H1 (cell line): ENCODE measurements around the gene SLC25A26. TPM values are rescaled to one million over a fixed set of nuclear protein-coding genes. Genes with fewer than 3 reads are reported as not detected.

Source experiments
- CTCF ChIA-PET: fragments of 300-600 bp; sonication (Branson Sonifier 250); formaldehyde crosslinking; loops from one replicate; lab custom pipeline; 2021; ENCODE audit not compliant: partially characterized antibody; lab: Charles Lee
- POLR2A ChIA-PET: fragments of 300-600 bp; sonication (Branson Sonifier 250); formaldehyde crosslinking; loops from one replicate; lab custom pipeline; 2021; ENCODE audit warnings: inconsistent platforms; ENCODE audit not compliant: partially characterized antibody; lab: Charles Lee
- DNase-seq, 2 experiments: peaks; one replicate each; pipeline versions ENCODE4 v3.0.0 to v3.0.0-alpha.2; 2010 to 2022; ENCODE audit warnings: low spot score in 2 of 2, low read depth in 1 of 2, mixed read lengths in 1 of 2
- FAIRE-seq: peaks from 2 replicates; lab custom pipeline; 2011; peaks lifted over from hg19 to GRCh38; lab: Jason Lieb, UNC
- H2AFZ ChIP-seq: 2 replicates; pipeline ENCODE4 v1.8.1; 2012; ENCODE audit warnings: low read length, inconsistent platforms
- H2AK5ac ChIP-seq: 2 replicates; pipeline ENCODE4 v1.6.1; 2013; ENCODE audit warnings: low read depth, low read length
- H2BK120ac ChIP-seq: replicated peaks from 2 replicates; pipeline ENCODE3; 2013; ENCODE audit warnings: low read depth, low read length, inconsistent platforms
- H2BK12ac ChIP-seq: 2 replicates; pipeline ENCODE4 v1.6.1; 2013; ENCODE audit warnings: low read depth, low read length
- H2BK15ac ChIP-seq: 2 replicates; pipeline ENCODE4 v1.6.1; 2013; ENCODE audit warnings: low read length
- H2BK20ac ChIP-seq: 2 replicates; pipeline ENCODE4 v1.6.1; 2013; ENCODE audit warnings: low read length
- H2BK5ac ChIP-seq: 2 replicates; pipeline ENCODE4 v1.6.1; 2013; ENCODE audit warnings: low read depth, low read length
- H3K14ac ChIP-seq: 2 replicates; pipeline ENCODE4 v1.6.1; 2013; ENCODE audit warnings: inconsistent platforms; ENCODE audit not compliant: insufficient read length
- H3K18ac ChIP-seq: 2 replicates; pipeline ENCODE4 v1.6.1; 2013; ENCODE audit warnings: low read length; ENCODE audit errors: extremely low read depth
- H3K23ac ChIP-seq: 2 replicates; pipeline ENCODE4 v1.6.1; 2013; ENCODE audit warnings: inconsistent platforms; ENCODE audit not compliant: insufficient read length
- H3K23me2 ChIP-seq: 2 replicates; pipeline ENCODE4 v1.6.1; 2013; ENCODE audit warnings: low read depth, low read length
- H3K27ac ChIP-seq: 2 replicates; pipeline ENCODE4 v1.6.1; 2011; ENCODE audit warnings: low read depth, low read length, inconsistent platforms
- H3K27me3 ChIP-seq, 4 experiments: replicated peaks in 1 of 4; 1 replicate in 1 of 4; 2 replicates in 3 of 4; pipeline versions ENCODE4 v1.6.1 to v1.8.1; 2011 to 2013; ENCODE audit warnings: low read length in 3 of 4, mild to moderate bottlenecking in 3 of 4, inconsistent platforms in 2 of 4, mixed read lengths in 2 of 4, moderate library complexity in 1 of 4; ENCODE audit not compliant: control insufficient read depth in 3 of 4, insufficient read depth in 3 of 4; ENCODE audit errors: extremely low read depth in 1 of 4
- H3K36me3 ChIP-seq, 4 experiments: 2 replicates each; pipeline versions ENCODE4 v1.6.1 to v1.8.1; 2011 to 2013; ENCODE audit warnings: mild to moderate bottlenecking in 4 of 4, low read length in 3 of 4, moderate library complexity in 2 of 4, control low read depth in 1 of 4, inconsistent platforms in 1 of 4; ENCODE audit not compliant: insufficient read depth in 4 of 4, control insufficient read depth in 2 of 4
- H3K4ac ChIP-seq: replicated peaks from 2 replicates; pipeline ENCODE3; 2013; ENCODE audit warnings: low read length, low read depth, mixed read lengths, inconsistent platforms; ENCODE audit not compliant: insufficient read length
- H3K4me1 ChIP-seq, 4 experiments: replicated peaks in 1 of 4; 1 replicate in 1 of 4; 2 replicates in 3 of 4; pipeline versions ENCODE4 v1.6.1 to v1.8.1; 2011 to 2013; ENCODE audit warnings: low read length in 3 of 4, inconsistent platforms in 2 of 4, mixed read lengths in 1 of 4; ENCODE audit not compliant: insufficient read depth in 4 of 4, control insufficient read depth in 3 of 4
- H3K4me2 ChIP-seq, 2 experiments: 2 replicates each; pipeline versions ENCODE4 v1.6.1 to v1.8.1; 2011 to 2013; ENCODE audit warnings: low read depth in 2 of 2, low read length in 2 of 2, control low read depth in 1 of 2, inconsistent platforms in 1 of 2, mild to moderate bottlenecking in 1 of 2; ENCODE audit not compliant: insufficient read depth in 1 of 2
- H3K4me3 ChIP-seq, 4 experiments: fragments of 200-600, 300-600 bp in 1 of 4; sonication (generic), shearing (Covaris generic), sonication (Bioruptor Twin) in 1 of 4; 2 replicates each; pipeline versions ENCODE4 v1.5.1 to v1.8.1; 2011 to 2016; ENCODE audit warnings: low read length in 4 of 4, low read depth in 3 of 4, control low read depth in 2 of 4, inconsistent platforms in 2 of 4, mild to moderate bottlenecking in 2 of 4, mixed read lengths in 1 of 4, moderate library complexity in 1 of 4; ENCODE audit not compliant: insufficient read depth in 2 of 4; ENCODE audit errors: extremely low read depth in 1 of 4
- H3K56ac ChIP-seq: replicated peaks from 2 replicates; pipeline ENCODE3; 2013; ENCODE audit warnings: low read depth, mild to moderate bottlenecking, mixed read lengths, low read length, inconsistent platforms; ENCODE audit not compliant: insufficient read length
- H3K79me1 ChIP-seq: 2 replicates; pipeline ENCODE4 v1.6.1; 2013; ENCODE audit warnings: low read depth, low read length, control low read depth
- H3K79me2 ChIP-seq, 2 experiments: 2 replicates each; pipeline versions ENCODE4 v1.6.1 to v1.8.1; 2012 to 2013; ENCODE audit warnings: low read length in 2 of 2, mild to moderate bottlenecking in 2 of 2, inconsistent platforms in 1 of 2; ENCODE audit not compliant: insufficient read depth in 2 of 2, control insufficient read depth in 1 of 2
- H3K9ac ChIP-seq, 4 experiments: replicated peaks in 1 of 4; 1 replicate in 1 of 4; 2 replicates in 3 of 4; pipeline versions ENCODE4 v1.6.1 to v1.8.1; 2011 to 2013; ENCODE audit warnings: low read depth in 3 of 4, low read length in 3 of 4, control low read depth in 2 of 4, mild to moderate bottlenecking in 2 of 4, moderate library complexity in 2 of 4, inconsistent platforms in 1 of 4; ENCODE audit errors: extremely low read depth in 1 of 4
- H3K9me3 ChIP-seq, 2 experiments: 2 replicates each; pipeline versions ENCODE4 v1.6.1 to v1.8.1; 2012 to 2013; ENCODE audit warnings: mild to moderate bottlenecking in 2 of 2, moderate library complexity in 2 of 2, control low read depth in 1 of 2, inconsistent platforms in 1 of 2, low read depth in 1 of 2, low read length in 1 of 2, mixed read lengths in 1 of 2; ENCODE audit not compliant: insufficient read depth in 2 of 2
- H4K20me1 ChIP-seq, 2 experiments: replicated peaks in 1 of 2; 2 replicates each; pipeline versions ENCODE3 to v1.8.1; 2011 to 2013; ENCODE audit warnings: inconsistent platforms in 2 of 2, low read length in 2 of 2, mild to moderate bottlenecking in 1 of 2; ENCODE audit not compliant: insufficient read depth in 2 of 2, control insufficient read depth in 1 of 2
- H4K5ac ChIP-seq: 2 replicates; pipeline ENCODE4 v1.6.1; 2013; ENCODE audit warnings: low read length, low read depth, mixed read lengths, inconsistent platforms; ENCODE audit not compliant: insufficient read length
- H4K8ac ChIP-seq: 2 replicates; pipeline ENCODE4 v1.8.0; 2013; ENCODE audit warnings: mild to moderate bottlenecking, moderate library complexity, low read length, inconsistent platforms; ENCODE audit not compliant: insufficient read depth; ENCODE audit errors: extremely low read depth
- H4K91ac ChIP-seq: replicated peaks from 2 replicates; pipeline ENCODE3; 2013; ENCODE audit warnings: low read length, mixed read lengths, inconsistent platforms; ENCODE audit not compliant: insufficient read length
- CBX8 ChIP-seq: fragments of 300-800, 300-1000 bp; sonication (generic); IDR thresholded peaks from 2 replicates; pipeline ENCODE4 v1.7.1; 2016; ENCODE audit warnings: low read depth, low read length, borderline replicate concordance
- FOSL1 ChIP-seq: IDR thresholded peaks from 2 replicates; pipeline ENCODE4 v1.6.1; 2011; ENCODE audit warnings: mild to moderate bottlenecking, low read depth, low read length, moderate library complexity; ENCODE audit not compliant: insufficient read depth
- KDM1A ChIP-seq: fragments of 200-600, 300-600 bp; sonication (generic); IDR thresholded peaks from 2 replicates; pipeline ENCODE4 v1.7.1; 2016; ENCODE audit warnings: mild to moderate bottlenecking, low read length, borderline replicate concordance
- RBBP5 ChIP-seq: IDR thresholded peaks from 2 replicates; pipeline ENCODE4 v1.7.1; 2012; ENCODE audit warnings: low read depth, mild to moderate bottlenecking, inconsistent platforms, low read length, moderate library complexity, borderline replicate concordance
- SUZ12 ChIP-seq: fragments of 200-600 bp; sonication (generic); IDR thresholded peaks from 2 replicates; pipeline ENCODE4 v1.6.1; 2012; ENCODE audit warnings: mild to moderate bottlenecking, inconsistent platforms, low read length, moderate library complexity, mixed read lengths
- WGBS, 2 experiments: shearing (Covaris generic) in 1 of 2; methylation state at CpG; one replicate each; pipeline versions ENCODE4 v1.1.6 to v1.1.7; 2013 to 2015; ENCODE audit warnings: low lambda C conversion rate in 2 of 2, mixed read lengths in 2 of 2, inconsistent platforms in 1 of 2, low coverage in 1 of 2, missing lambda C conversion rate in 1 of 2; ENCODE audit not compliant: insufficient replicate concordance in 2 of 2, insufficient coverage in 1 of 2, insufficient read length in 1 of 2; ENCODE audit errors: extremely low coverage in 1 of 2, missing lambda C conversion rate in 1 of 2; 5-methylcytosine and 5-hydroxymethylcytosine counted together
- polyA plus RNA-seq, 7 experiments: library from polyadenylated mRNA; depleted of rRNA in 3 of 7; stranded (reverse) in 5 of 7; unstranded in 2 of 7; fragments of >200 nt in 5 of 7; fragments of 200-250 nt in 2 of 7; gene quantifications; 1 replicate in 5 of 7; 2 replicates in 1 of 7; 4 replicates in 1 of 7; pipeline versions ENCODE4 v1.2.1 to v1.2.3, GENCODE V29; 2011 to 2013; ENCODE audit warnings: missing spikeins in 2 of 7, mixed read lengths in 2 of 7
- total RNA-seq: library from RNA; stranded (reverse); fragmentation: NEBNext Ultra II Directional; extraction: Animal tissue kit (Norgen Biotek cat#: 25700); gene quantifications from 2 replicates; pipeline ENCODE4 v1.2.1, GENCODE V29; 2021

The SLC25A26 gene
- total and polyA plus RNA-seq, 2 of the 8 experiments (the other 6 are each of a cell fraction or from before 2014, with no cell fraction given), result 30.0 to 37.0 TPM

DNA sequence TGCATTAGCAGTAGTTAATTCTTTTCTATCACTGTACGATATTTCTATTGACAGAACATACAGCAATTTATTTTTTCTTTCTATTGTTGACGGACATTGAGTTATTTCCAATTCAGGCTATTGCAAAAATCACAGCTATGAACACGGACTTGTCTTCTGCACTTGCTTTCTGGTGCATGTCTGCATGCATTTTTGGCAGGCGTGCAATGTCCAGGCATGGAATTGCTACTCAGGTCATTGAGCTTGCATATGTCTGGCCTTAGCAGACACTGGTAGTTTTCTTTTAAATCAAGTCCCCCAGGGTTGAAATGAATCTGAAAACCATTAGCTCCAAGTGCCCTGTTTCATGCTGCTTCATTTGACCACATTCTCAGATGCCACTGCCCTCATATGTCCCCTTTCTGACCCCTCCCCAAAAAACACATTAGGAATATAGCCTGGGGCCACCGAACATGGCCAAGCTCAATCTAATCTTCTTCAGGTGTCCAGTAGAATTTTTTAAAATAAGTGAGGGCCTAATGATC, 207.2 kb downstream of the SLC25A26 start:
- H3K9ac ChIP-seq, result no peak overlapping the region

More for the DNA sequence above, 207.2 kb downstream of the SLC25A26 start:
- Histone ChIP-seq H4K5ac (no peak overlapping the region), H3K4ac (no peak overlapping the region), H3K36me3 (peaks cover 0 to 24% (median 5%) of the 10 kb centered on the region in 4 experiments; a peak in 5 of 8 replicates), H3K79me1 (peaks cover 21% of the 10 kb centered on the region), H2BK120ac (no peak overlapping the region), H3K23ac (no peak overlapping the region), H2AFZ (no peak overlapping the region), H4K91ac (no peak overlapping the region), H3K4me3 (no peak overlapping the region), H2BK5ac (no peak overlapping the region), H3K9me3 (peaks cover 5 to 11% of the 10 kb centered on the region in 2 experiments), H3K79me2 (peaks cover 15 to 99% of the 10 kb centered on the region in 2 experiments), H3K14ac (no peak overlapping the region), H3K56ac (no peak overlapping the region), H4K8ac (no peak overlapping the region), H3K27ac (no peak overlapping the region), H2BK12ac (no peak overlapping the region), H3K4me2 (no peak overlapping the region), H3K18ac (no peak overlapping the region), H2BK20ac (no peak overlapping the region), H2BK15ac (no peak overlapping the region), H2AK5ac (no peak overlapping the region), H3K23me2 (no peaks in the 10 kb centered on the region), H3K27me3 (no peaks in the 10 kb centered on the region), H3K4me1 (peaks cover 0 to 24% (median 19%) of the 10 kb centered on the region in 4 experiments; a peak in 6 of 7 replicates), H4K20me1 (peaks cover 15 to 53% of the 10 kb centered on the region in 2 experiments)
- ChIA-PET CTCF (interaction anchor here (0.5 to 1.3 kb wide), 5 partner anchors 20 to 106 kb away, joined by 3 to 7 read pairs (median 3); no protein-coding TSS in a partner anchor), POLR2A (interaction anchor here (0.6 to 1.4 kb wide), 3 partner anchors 14 to 65 kb away, joined by 3 to 4 read pairs (median 4); no protein-coding TSS in a partner anchor)
- DNase-seq, result no peak
- no peak for FAIRE-seq
- no peak for TF ChIP-seq SUZ12
- TF ChIP-seq CBX8, result no peak
- TF ChIP-seq KDM1A, result no peak
- TF ChIP-seq RBBP5, result no peak
- TF ChIP-seq FOSL1, result no peak
- WGBS, 2 experiments, result 83% methylated on average over 5 of the region's 5 CpGs; no CpG with 5 or more reads in 1 of the 2 experiments
